ENCODE data around the gene ACR.

ACR gene

GRCh38 chr22:50735739-50736030, 2.3 kb upstream of the ACR start:
- Histone ChIP-seq H3K9ac (ENCODE audit: low read length) (no peak overlapping the region), H3K36me3 (ENCODE audit: control insufficient read depth in 1 of 2, insufficient read depth in 2 of 2, low read depth in 1 of 2, low read length in 2 of 2) (no peaks in the 10 kb centered on the region), H3K9me3 (ENCODE audit: control insufficient read depth, low read length) (no peaks in the 10 kb centered on the region), H3K23ac (ENCODE audit: low read length in 2 of 2) (no peak overlapping the region), H2BK120ac (ENCODE audit: low read depth, low read length) (no peak overlapping the region), H2AFZ (ENCODE audit: low read depth, low read length) (no peak overlapping the region), H3K79me1 (replicated peaks; ENCODE audit: low read length, poor library complexity, severe bottlenecking) (no peaks in the 10 kb centered on the region), H2BK15ac (ENCODE audit: low read depth, poor library complexity, severe bottlenecking) (no peak overlapping the region), H3K14ac (ENCODE audit: low read length in 2 of 2) (no peak overlapping the region), H3K4me3 (ENCODE audit: insufficient read depth in 1 of 2, low read depth in 1 of 2, low read length in 2 of 2) (no peak overlapping the region), H2BK12ac (ENCODE audit: low read length in 2 of 2) (no peak overlapping the region), H3K4ac (ENCODE audit: low read depth in 1 of 2, low read length in 2 of 2) (no peak overlapping the region), H3K27me3 (ENCODE audit: control insufficient read depth in 1 of 2, insufficient read depth in 1 of 2, low read length in 2 of 2) (peaks cover 48 to 67% of the 10 kb centered on the region in 2 experiments), H4K8ac (ENCODE audit: low read length) (no peak overlapping the region), H3K18ac (ENCODE audit: low read depth in 1 of 2, low read length in 2 of 2) (no peak overlapping the region), H3K4me2 (ENCODE audit: low read length, poor library complexity, severe bottlenecking) (no peak overlapping the region), H2AK5ac (ENCODE audit: low read length, severe bottlenecking) (no peak overlapping the region), H4K91ac (ENCODE audit: low read length) (peak overlapping the region; percentile 11), H2BK5ac (ENCODE audit: low read depth, low read length, poor library complexity, severe bottlenecking) (no peak overlapping the region), H3K4me1 (ENCODE audit: control insufficient read depth, insufficient read depth, low read depth, low read length) (peaks cover 12% of the 10 kb centered on the region), H3K27ac (ENCODE audit: low read length, poor library complexity, severe bottlenecking) (no peak overlapping the region)
- 96% methylated on average over 4 of the region's 6 CpGs for WGBS
- no peak for DNase-seq

DNA sequence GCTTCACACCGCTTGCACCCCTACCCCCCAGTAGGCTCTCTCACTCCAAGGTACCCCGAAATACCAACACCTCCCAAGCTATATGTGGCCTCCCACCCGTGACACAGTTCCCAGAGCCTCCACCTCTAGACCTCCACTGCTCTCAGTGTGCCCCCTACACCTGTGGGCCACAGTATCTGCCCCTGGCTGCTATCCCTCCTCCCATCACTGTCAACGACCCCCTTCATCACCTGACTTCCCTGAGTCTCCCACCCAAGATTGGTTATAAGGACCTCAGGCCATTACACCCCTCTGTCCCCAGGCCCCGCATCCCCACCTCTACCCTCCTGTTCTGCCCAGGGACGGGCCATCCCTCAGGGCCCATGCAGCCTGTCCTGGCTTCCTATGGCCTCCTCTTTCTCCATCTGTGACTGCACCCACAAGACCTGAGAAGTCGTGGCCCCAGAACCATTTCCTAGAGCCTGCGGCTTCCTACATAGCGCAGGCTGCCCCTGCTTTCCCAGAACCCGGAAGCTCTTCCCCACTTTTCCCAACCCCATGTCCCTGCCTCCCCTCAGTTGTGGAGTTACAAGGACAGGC, 734 bp downstream of the ACR start:
- WGBS: 73% methylated on average over 10 of the region's 10 CpGs
- Histone ChIP-seq H3K4me1 (ENCODE audit: control insufficient read depth, insufficient read depth, low read depth, low read length) (peaks cover 6% of the 10 kb centered on the region), H2BK15ac (ENCODE audit: low read depth, poor library complexity, severe bottlenecking) (no peak overlapping the region), H2BK120ac (ENCODE audit: low read depth, low read length) (no peak overlapping the region), H2BK12ac (ENCODE audit: low read length in 2 of 2) (no peak overlapping the region), H3K14ac (ENCODE audit: low read length in 2 of 2) (no peak overlapping the region), H3K23ac (ENCODE audit: low read length in 2 of 2) (no peak overlapping the region), H2AK5ac (ENCODE audit: low read length, severe bottlenecking) (no peak overlapping the region), H3K18ac (ENCODE audit: low read depth in 1 of 2, low read length in 2 of 2) (no peak overlapping the region), H2BK5ac (ENCODE audit: low read depth, low read length, poor library complexity, severe bottlenecking) (no peak overlapping the region), H3K9ac (ENCODE audit: low read length) (no peak overlapping the region), H2AFZ (ENCODE audit: low read depth, low read length) (no peak overlapping the region), H3K9me3 (ENCODE audit: control insufficient read depth, low read length) (no peaks in the 10 kb centered on the region), H4K8ac (ENCODE audit: low read length) (no peak overlapping the region), H4K91ac (ENCODE audit: low read length) (no peak overlapping the region), H3K4ac (ENCODE audit: low read depth in 1 of 2, low read length in 2 of 2) (no peak overlapping the region), H3K79me1 (replicated peaks; ENCODE audit: low read length, poor library complexity, severe bottlenecking) (no peaks in the 10 kb centered on the region), H3K4me2 (ENCODE audit: low read length, poor library complexity, severe bottlenecking) (no peak overlapping the region), H3K27me3 (ENCODE audit: control insufficient read depth in 1 of 2, insufficient read depth in 1 of 2, low read length in 2 of 2) (peaks cover 48 to 66% of the 10 kb centered on the region in 2 experiments), H3K27ac (ENCODE audit: low read length, poor library complexity, severe bottlenecking) (no peak overlapping the region), H3K4me3 (ENCODE audit: insufficient read depth in 1 of 2, low read depth in 1 of 2, low read length in 2 of 2) (no peak overlapping the region), H3K36me3 (ENCODE audit: control insufficient read depth in 1 of 2, insufficient read depth in 2 of 2, low read depth in 1 of 2, low read length in 2 of 2) (no peaks in the 10 kb centered on the region)
- DNase-seq: no peak

GRCh38 chr22:50739279-50739691, 1.3 kb downstream of the ACR start:
- no peak overlapping the region for H3K27ac ChIP-seq (ENCODE audit: low read length, poor library complexity, severe bottlenecking)
- H2BK12ac ChIP-seq (ENCODE audit: low read length in 2 of 2): no peak overlapping the region
- no peak overlapping the region for H4K8ac ChIP-seq (ENCODE audit: low read length)
- H2BK5ac ChIP-seq (ENCODE audit: low read depth, low read length, poor library complexity, severe bottlenecking): no peak overlapping the region
- no peak overlapping the region for H2BK15ac ChIP-seq (ENCODE audit: low read depth, poor library complexity, severe bottlenecking)
- H2AK5ac ChIP-seq (ENCODE audit: low read length, severe bottlenecking): no peak overlapping the region
- H3K4me3 ChIP-seq (ENCODE audit: insufficient read depth in 1 of 2, low read depth in 1 of 2, low read length in 2 of 2): no peak overlapping the region
- H3K27me3 ChIP-seq (ENCODE audit: control insufficient read depth in 1 of 2, insufficient read depth in 1 of 2, low read length in 2 of 2): peaks cover 48 to 62% of the 10 kb centered on the region in 2 experiments
- no peak overlapping the region for H4K91ac ChIP-seq (ENCODE audit: low read length)
- no peak overlapping the region for H2AFZ ChIP-seq (ENCODE audit: low read depth, low read length)
- H3K18ac ChIP-seq (ENCODE audit: low read depth in 1 of 2, low read length in 2 of 2): no peak overlapping the region
- no peak overlapping the region for H3K4me2 ChIP-seq (ENCODE audit: low read length, poor library complexity, severe bottlenecking)
- 82% methylated on average over 17 of the region's 17 CpGs for WGBS
- H3K9ac ChIP-seq (ENCODE audit: low read length): no peak overlapping the region
- H3K4me1 ChIP-seq (ENCODE audit: control insufficient read depth, insufficient read depth, low read depth, low read length): peaks cover 6% of the 10 kb centered on the region
- H3K9me3 ChIP-seq (ENCODE audit: control insufficient read depth, low read length): no peaks in the 10 kb centered on the region
- H3K4ac ChIP-seq (ENCODE audit: low read depth in 1 of 2, low read length in 2 of 2): no peak overlapping the region
- DNase-seq: no peak
- H3K14ac ChIP-seq (ENCODE audit: low read length in 2 of 2): no peak overlapping the region
- no peak overlapping the region for H3K23ac ChIP-seq (ENCODE audit: low read length in 2 of 2)
- no peaks in the 10 kb centered on the region for H3K79me1 ChIP-seq (replicated peaks; ENCODE audit: low read length, poor library complexity, severe bottlenecking)
- H3K36me3 ChIP-seq (ENCODE audit: control insufficient read depth in 1 of 2, insufficient read depth in 2 of 2, low read depth in 1 of 2, low read length in 2 of 2): no peaks in the 10 kb centered on the region
- no peak overlapping the region for H2BK120ac ChIP-seq (ENCODE audit: low read depth, low read length)

DNA sequence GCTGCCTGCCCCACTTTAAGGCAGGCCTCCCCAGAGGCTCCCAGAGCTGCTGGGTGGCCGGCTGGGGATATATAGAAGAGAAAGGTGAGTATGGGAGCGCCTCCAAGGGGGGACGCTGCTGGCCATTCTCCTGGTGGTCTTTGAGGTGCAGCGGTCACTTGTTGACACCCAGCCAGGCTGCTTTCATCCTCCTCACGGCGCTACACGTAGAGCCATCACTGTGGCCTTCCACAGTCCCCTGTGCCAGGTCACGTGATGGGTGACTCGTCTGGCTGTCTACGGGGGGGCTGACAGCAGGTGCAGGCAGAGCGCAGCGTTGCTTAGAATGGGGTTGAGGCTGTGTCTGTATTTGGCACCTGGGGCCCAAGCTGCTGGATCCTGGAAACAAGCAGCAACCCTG, 1.9 kb downstream of the ACR start:
- H2BK5ac ChIP-seq (ENCODE audit: low read depth, low read length, poor library complexity, severe bottlenecking): no peak overlapping the region
- H2BK120ac ChIP-seq (ENCODE audit: low read depth, low read length): no peak overlapping the region
- DNase-seq: no peak
- H3K9ac ChIP-seq (ENCODE audit: low read length): no peak overlapping the region
- no peak overlapping the region for H3K23ac ChIP-seq (ENCODE audit: low read length in 2 of 2)
- no peak overlapping the region for H4K8ac ChIP-seq (ENCODE audit: low read length)
- no peak overlapping the region for H2AK5ac ChIP-seq (ENCODE audit: low read length, severe bottlenecking)
- H3K27me3 ChIP-seq (ENCODE audit: control insufficient read depth in 1 of 2, insufficient read depth in 1 of 2, low read length in 2 of 2): peaks cover 44 to 58% of the 10 kb centered on the region in 2 experiments
- H3K79me1 ChIP-seq (replicated peaks; ENCODE audit: low read length, poor library complexity, severe bottlenecking): no peaks in the 10 kb centered on the region
- H3K4me2 ChIP-seq (ENCODE audit: low read length, poor library complexity, severe bottlenecking): no peak overlapping the region
- H3K36me3 ChIP-seq (ENCODE audit: control insufficient read depth in 1 of 2, insufficient read depth in 2 of 2, low read depth in 1 of 2, low read length in 2 of 2): no peaks in the 10 kb centered on the region
- H4K91ac ChIP-seq (ENCODE audit: low read length): no peak overlapping the region
- no peak overlapping the region for H3K4ac ChIP-seq (ENCODE audit: low read depth in 1 of 2, low read length in 2 of 2)
- H3K14ac ChIP-seq (ENCODE audit: low read length in 2 of 2): no peak overlapping the region
- 84% methylated on average over 12 of the region's 12 CpGs for WGBS
- H3K27ac ChIP-seq (ENCODE audit: low read length, poor library complexity, severe bottlenecking): no peak overlapping the region
- H3K4me1 ChIP-seq (ENCODE audit: control insufficient read depth, insufficient read depth, low read depth, low read length): peaks cover 6% of the 10 kb centered on the region
- no peaks in the 10 kb centered on the region for H3K9me3 ChIP-seq (ENCODE audit: control insufficient read depth, low read length)
- H3K18ac ChIP-seq (ENCODE audit: low read depth in 1 of 2, low read length in 2 of 2): no peak overlapping the region
- no peak overlapping the region for H3K4me3 ChIP-seq (ENCODE audit: insufficient read depth in 1 of 2, low read depth in 1 of 2, low read length in 2 of 2)
- H2BK15ac ChIP-seq (ENCODE audit: low read depth, poor library complexity, severe bottlenecking): no peak overlapping the region
- no peak overlapping the region for H2BK12ac ChIP-seq (ENCODE audit: low read length in 2 of 2)
- H2AFZ ChIP-seq (ENCODE audit: low read depth, low read length): no peak overlapping the region

Data from mesenchymal stem cell (in vitro differentiated cells and primary cell).